Measurements from ENCODE around the gene JPH3. TPM values are rescaled to one million over a fixed set of nuclear protein-coding genes. Genes with fewer than 3 reads are reported as not detected.

JPH3 gene
- total RNA-seq, 6 experiments from 2014 or later, result 0.07 to 0.12 TPM; not detected in 4

DNA sequence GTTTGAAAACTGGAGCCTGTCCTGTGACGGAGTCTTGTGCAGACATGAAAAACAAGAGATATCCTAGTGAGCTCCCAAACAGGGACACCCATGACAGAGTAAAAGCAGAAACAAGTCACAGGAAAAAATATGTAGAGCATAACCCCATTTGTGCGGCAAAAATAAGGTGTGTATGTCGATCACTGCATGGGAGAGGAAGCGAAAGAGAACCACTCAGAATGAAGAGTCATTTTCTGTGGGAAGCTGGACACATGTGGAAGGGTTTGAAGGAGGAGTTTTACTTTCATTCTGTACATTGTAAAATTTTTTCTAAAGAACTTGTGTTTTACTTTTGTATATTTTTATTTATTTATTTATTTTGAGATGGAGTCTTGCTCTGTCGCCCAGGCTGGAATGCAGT is 72.1 kb downstream of the JPH3 start:
- Histone ChIP-seq H3K27ac (no peak overlapping the region), H3K4me1 (no peaks in the 10 kb centered on the region), H3K27me3 (no peaks in the 10 kb centered on the region), H3K9me3 (no peaks in the 10 kb centered on the region), H3K36me3 (no peaks in the 10 kb centered on the region), H3K4me3 (no peak overlapping the region)
- DNase-seq (no peak), ATAC-seq (no peak)
- TF ChIP-seq POLR2A (IDR thresholded peaks at IDR 0.05) (no peak), CTCF (IDR thresholded peaks at IDR 0.05) (no peak)
- WGBS (ENCODE audit: insufficient coverage, low coverage, low lambda C conversion rate, missing lambda C conversion rate), result 65% methylated on average over 5 of the region's 5 CpGs
- intact Hi-C loops (cut with DNase I), result no loop called here

DNA sequence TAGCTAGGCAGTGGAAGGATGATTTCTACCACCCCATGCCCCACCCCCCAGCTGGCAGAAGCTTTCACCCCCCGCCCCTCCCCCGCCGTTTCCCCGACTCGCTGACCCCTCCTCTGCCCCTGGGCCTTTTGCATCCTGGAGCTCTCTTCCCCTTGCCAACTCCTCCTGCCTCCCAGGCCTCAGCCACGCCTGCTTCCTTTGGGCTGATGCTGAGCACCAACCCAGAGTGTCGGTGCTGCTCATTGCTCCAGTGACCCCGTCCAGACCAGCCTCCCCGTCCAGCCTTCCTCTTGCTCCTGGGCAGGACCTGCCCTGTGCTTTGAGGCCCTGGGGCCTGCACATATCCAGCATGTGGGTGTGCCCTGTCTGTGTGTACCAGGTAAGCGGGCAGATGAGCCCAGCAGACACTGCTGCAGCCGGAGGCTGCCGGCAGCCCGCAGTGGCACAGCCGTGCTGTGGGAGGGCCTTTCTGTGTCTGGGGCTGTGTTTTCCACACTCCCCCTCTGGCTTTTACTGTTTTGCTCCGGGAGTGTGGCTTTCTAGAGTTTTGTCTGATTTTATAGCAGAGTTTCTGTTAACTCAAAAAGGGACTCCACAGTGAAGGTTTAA is 72.9 kb downstream of the JPH3 start:
- intact Hi-C loops (cut with DNase I), result no loop called here
- 11% methylated on average over 10 of the region's 15 CpGs for WGBS (ENCODE audit: insufficient coverage, low coverage, low lambda C conversion rate, missing lambda C conversion rate)
- Histone ChIP-seq H3K27ac (no peak overlapping the region), H3K36me3 (no peaks in the 10 kb centered on the region), H3K4me1 (no peaks in the 10 kb centered on the region), H3K4me3 (no peak overlapping the region), H3K9me3 (no peaks in the 10 kb centered on the region), H3K27me3 (no peaks in the 10 kb centered on the region)
- DNase-seq (no peak), ATAC-seq (peak in 3 of 4 donors; percentile 41 to 58 (median 56))
- TF ChIP-seq POLR2A (IDR thresholded peaks at IDR 0.05) (no peak), CTCF (IDR thresholded peaks at IDR 0.05) (no peak)

GRCh38 chr16:87677830-87678229 is 75.5 kb downstream of the JPH3 start:
- Histone ChIP-seq H3K4me1 (no peaks in the 10 kb centered on the region), H3K9me3 (no peaks in the 10 kb centered on the region), H3K27ac (no peak overlapping the region), H3K27me3 (no peaks in the 10 kb centered on the region), H3K36me3 (no peaks in the 10 kb centered on the region), H3K4me3 (no peak overlapping the region)
- DNase-seq (no peak), ATAC-seq (no peak)
- WGBS (ENCODE audit: insufficient coverage, low coverage, low lambda C conversion rate, missing lambda C conversion rate), result 52% methylated on average over 4 of the region's 5 CpGs
- TF ChIP-seq POLR2A (IDR thresholded peaks at IDR 0.05) (no peak), CTCF (IDR thresholded peaks at IDR 0.05) (no peak)
- intact Hi-C loops (cut with DNase I), result no loop called here

- no peaks in the 10 kb centered on the region for H3K4me1 ChIP-seq
- WGBS (ENCODE audit: insufficient coverage, low coverage, low lambda C conversion rate, missing lambda C conversion rate), result 20% methylated on average over 2 of the region's 14 CpGs
- no peaks in the 10 kb centered on the region for H3K27me3 ChIP-seq
- intact Hi-C loops (cut with DNase I), result no loop called here
- DNase-seq (no peak), ATAC-seq (peak in 2 of 4 donors; percentile 35 to 63)
- H3K36me3 ChIP-seq, result no peaks in the 10 kb centered on the region
- H3K9me3 ChIP-seq, result no peaks in the 10 kb centered on the region
- no peak overlapping the region for H3K4me3 ChIP-seq
- no peak overlapping the region for H3K27ac ChIP-seq
- TF ChIP-seq POLR2A (IDR thresholded peaks at IDR 0.05) (no peak), CTCF (IDR thresholded peaks at IDR 0.05) (no peak)
Observed at GRCh38 chr16:87678618-87679017, 76.3 kb downstream of the JPH3 start.
